Liver (tissue), 9 donors: ENCODE data around the gene ZNF410. TPM values are rescaled to one million over a fixed set of nuclear protein-coding genes. Genes with fewer than 3 reads are reported as not detected.
"Not testable (repeated sequence)": the region's sequence is repeated elsewhere in the genome, so short reads cannot be mapped to it uniquely, and the experiment has no call there.

Source experiments
- DNase-seq: peaks from one replicate; pipeline ENCODE4 v3.0.0-alpha.2; 2017; ENCODE audit warnings: low spot score
- H3K27ac ChIP-seq, 2 donors: one replicate each; pipeline ENCODE4 v1.7.0; 2013; ENCODE audit warnings: inconsistent platforms in 2 of 2, low read length in 2 of 2, control low read depth in 1 of 2, low read depth in 1 of 2, mild to moderate bottlenecking in 1 of 2
- H3K27me3 ChIP-seq, 4 donors: one replicate each; pipeline versions ENCODE4 v1.6.1 to v1.7.0; 2013; ENCODE audit warnings: low read length in 3 of 4, inconsistent platforms in 1 of 4, mild to moderate bottlenecking in 1 of 4, moderate library complexity in 1 of 4; ENCODE audit not compliant: control insufficient read depth in 4 of 4, insufficient read depth in 4 of 4
- H3K36me3 ChIP-seq, 4 donors: one replicate each; pipeline versions ENCODE4 v1.6.1 to v1.7.0; 2013; ENCODE audit warnings: low read length in 3 of 4, mild to moderate bottlenecking in 3 of 4, low read depth in 1 of 4, moderate library complexity in 1 of 4; ENCODE audit not compliant: control insufficient read depth in 4 of 4, insufficient read depth in 3 of 4
- H3K4me1 ChIP-seq, 4 donors: one replicate each; pipeline versions ENCODE4 v1.6.1 to v1.7.0; 2013; ENCODE audit warnings: low read length in 3 of 4, mild to moderate bottlenecking in 3 of 4, moderate library complexity in 1 of 4; ENCODE audit not compliant: control insufficient read depth in 4 of 4, insufficient read depth in 4 of 4
- H3K4me3 ChIP-seq, 3 donors: one replicate each; pipeline versions ENCODE4 v1.6.1 to v1.7.0; 2013; ENCODE audit warnings: low read length in 3 of 3, control low read depth in 1 of 3, low read depth in 1 of 3, mild to moderate bottlenecking in 1 of 3
- H3K9ac ChIP-seq, 2 donors: one replicate each; pipeline ENCODE4 v1.7.0; 2013; ENCODE audit warnings: low read length in 2 of 2, mild to moderate bottlenecking in 2 of 2, moderate library complexity in 2 of 2, control low read depth in 1 of 2, low read depth in 1 of 2
- H3K9me3 ChIP-seq, 4 donors: one replicate each; pipeline versions ENCODE4 v1.6.1 to v1.7.0; 2013; ENCODE audit warnings: low read length in 3 of 4; ENCODE audit not compliant: control insufficient read depth in 4 of 4
- EGR1 ChIP-seq, 2 donors: IDR thresholded peaks; 2 replicates each; pipeline ENCODE4 v1.6.1; 2016 to 2018; ENCODE audit warnings: antibody characterized with exemption in 2 of 2, low read depth in 2 of 2
- GABPA ChIP-seq, 2 donors: IDR thresholded peaks in 1 of 2; conservative IDR thresholded peaks in 1 of 2; 2 replicates each; pipeline ENCODE4 v1.6.1; 2016; ENCODE audit warnings: antibody characterized with exemption in 2 of 2, mild to moderate bottlenecking in 1 of 2, moderate library complexity in 1 of 2
- HNF4G ChIP-seq: IDR thresholded peaks from 2 replicates; pipeline ENCODE4 v1.6.1; 2016; ENCODE audit warnings: antibody characterized with exemption
- RAD21 ChIP-seq, 2 donors: IDR thresholded peaks; 2 replicates each; pipeline ENCODE4 v1.6.1; 2016; ENCODE audit warnings: antibody characterized with exemption in 2 of 2, mild to moderate bottlenecking in 2 of 2
- RXRA ChIP-seq, 2 donors: IDR thresholded peaks; 2 replicates each; pipeline ENCODE4 v1.6.1; 2017 to 2018; ENCODE audit warnings: antibody characterized with exemption in 2 of 2, mild to moderate bottlenecking in 1 of 2
- ZBTB33 ChIP-seq: IDR thresholded peaks from 2 replicates; pipeline ENCODE4 v1.6.1; 2016; ENCODE audit warnings: antibody characterized with exemption
- whole genome bisulfite sequencing: extraction: QIAGEN DNeasy Blood & Tissue Kit; methylation state at CpG from one replicate; pipeline ENCODE4 v1.1.7; 2013; 5-methylcytosine and 5-hydroxymethylcytosine counted together
- polyA plus RNA-seq, 2 donors: library from polyadenylated mRNA; stranded (reverse) in 1 of 2; unstranded in 1 of 2; fragments of 200-250 nt in 1 of 2; fragments of >200 nt in 1 of 2; fragmentation: Nextera tagmentation in 1 of 2; extraction: Ambion mirVana in 1 of 2; gene quantifications; one replicate each; pipeline versions ENCODE4 v1.2.1 to v1.2.3, GENCODE V29; 2013 to 2015
- total RNA-seq, 2 donors: library from RNA; depleted of rRNA; stranded (reverse); fragments of >200 nt; gene quantifications; one replicate each; pipeline ENCODE4 v1.2.3, GENCODE V29; 2014
- TF ChIP-seq, protein P1 (sequence below): IDR thresholded peaks from 2 replicates; pipeline ENCODE4 v1.6.1; 2016; ENCODE audit warnings: antibody characterized with exemption, mild to moderate bottlenecking
- donor health status: healthy.
- donor health status: healthy.
- donor health status: healthy.
- donor health status: healthy.
- donor health status: healthy.

Gene ZNF410
- total and polyA plus RNA-seq, 4 donors = 11.2 to 33.0 (median 21.6) TPM

- WGBS = 94% methylated on average over 2 of the region's 2 CpGs
- Histone ChIP-seq H3K36me3 (peaks cover 2 to 9% (median 5%) of the 10 kb centered on the region in 4 donors), H3K4me3 (no peak overlapping the region), H3K27me3 (no peaks in the 10 kb centered on the region), H3K9ac (no peak overlapping the region), H3K4me1 (peaks cover 4 to 22% (median 13%) of the 10 kb centered on the region in 4 donors), H3K9me3 (no peaks in the 10 kb centered on the region), H3K27ac (no peak overlapping the region)
- TF ChIP-seq, protein P1, sequence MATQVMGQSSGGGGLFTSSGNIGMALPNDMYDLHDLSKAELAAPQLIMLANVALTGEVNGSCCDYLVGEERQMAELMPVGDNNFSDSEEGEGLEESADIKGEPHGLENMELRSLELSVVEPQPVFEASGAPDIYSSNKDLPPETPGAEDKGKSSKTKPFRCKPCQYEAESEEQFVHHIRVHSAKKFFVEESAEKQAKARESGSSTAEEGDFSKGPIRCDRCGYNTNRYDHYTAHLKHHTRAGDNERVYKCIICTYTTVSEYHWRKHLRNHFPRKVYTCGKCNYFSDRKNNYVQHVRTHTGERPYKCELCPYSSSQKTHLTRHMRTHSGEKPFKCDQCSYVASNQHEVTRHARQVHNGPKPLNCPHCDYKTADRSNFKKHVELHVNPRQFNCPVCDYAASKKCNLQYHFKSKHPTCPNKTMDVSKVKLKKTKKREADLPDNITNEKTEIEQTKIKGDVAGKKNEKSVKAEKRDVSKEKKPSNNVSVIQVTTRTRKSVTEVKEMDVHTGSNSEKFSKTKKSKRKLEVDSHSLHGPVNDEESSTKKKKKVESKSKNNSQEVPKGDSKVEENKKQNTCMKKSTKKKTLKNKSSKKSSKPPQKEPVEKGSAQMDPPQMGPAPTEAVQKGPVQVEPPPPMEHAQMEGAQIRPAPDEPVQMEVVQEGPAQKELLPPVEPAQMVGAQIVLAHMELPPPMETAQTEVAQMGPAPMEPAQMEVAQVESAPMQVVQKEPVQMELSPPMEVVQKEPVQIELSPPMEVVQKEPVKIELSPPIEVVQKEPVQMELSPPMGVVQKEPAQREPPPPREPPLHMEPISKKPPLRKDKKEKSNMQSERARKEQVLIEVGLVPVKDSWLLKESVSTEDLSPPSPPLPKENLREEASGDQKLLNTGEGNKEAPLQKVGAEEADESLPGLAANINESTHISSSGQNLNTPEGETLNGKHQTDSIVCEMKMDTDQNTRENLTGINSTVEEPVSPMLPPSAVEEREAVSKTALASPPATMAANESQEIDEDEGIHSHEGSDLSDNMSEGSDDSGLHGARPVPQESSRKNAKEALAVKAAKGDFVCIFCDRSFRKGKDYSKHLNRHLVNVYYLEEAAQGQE = no peak
- no peak for TF ChIP-seq ZBTB33
- TF ChIP-seq GABPA (IDR thresholded peaks at IDR 0.05 in 1 of 2, conservative IDR thresholded peaks at IDR 0.05 in 1 of 2) = no peak
- TF ChIP-seq RAD21 (IDR thresholded peaks at IDR 0.05) = no peak
- no peak for TF ChIP-seq RXRA (IDR thresholded peaks at IDR 0.05)
- no peak for DNase-seq
These were observed 2.3 kb downstream of the ZNF410 start for GRCh38 chr14:73888971-73889370.

GRCh38 chr14:73889376-73889775 is 2.7 kb downstream of the ZNF410 start:
- no peak for DNase-seq
- Histone ChIP-seq H3K27ac (no peak overlapping the region), H3K4me3 (no peak overlapping the region), H3K9me3 (no peaks in the 10 kb centered on the region), H3K4me1 (peaks cover 4 to 22% (median 13%) of the 10 kb centered on the region in 4 donors), H3K9ac (no peak overlapping the region), H3K27me3 (no peaks in the 10 kb centered on the region), H3K36me3 (peaks cover 0 to 12% (median 6%) of the 10 kb centered on the region in 4 donors)
- WGBS = 87% methylated on average over 5 of the region's 5 CpGs
- TF ChIP-seq HNF4G (no peak), EGR1 (IDR thresholded peaks at IDR 0.05; ENCODE audit: low read depth in 2 of 2) (no peak)

DNA sequence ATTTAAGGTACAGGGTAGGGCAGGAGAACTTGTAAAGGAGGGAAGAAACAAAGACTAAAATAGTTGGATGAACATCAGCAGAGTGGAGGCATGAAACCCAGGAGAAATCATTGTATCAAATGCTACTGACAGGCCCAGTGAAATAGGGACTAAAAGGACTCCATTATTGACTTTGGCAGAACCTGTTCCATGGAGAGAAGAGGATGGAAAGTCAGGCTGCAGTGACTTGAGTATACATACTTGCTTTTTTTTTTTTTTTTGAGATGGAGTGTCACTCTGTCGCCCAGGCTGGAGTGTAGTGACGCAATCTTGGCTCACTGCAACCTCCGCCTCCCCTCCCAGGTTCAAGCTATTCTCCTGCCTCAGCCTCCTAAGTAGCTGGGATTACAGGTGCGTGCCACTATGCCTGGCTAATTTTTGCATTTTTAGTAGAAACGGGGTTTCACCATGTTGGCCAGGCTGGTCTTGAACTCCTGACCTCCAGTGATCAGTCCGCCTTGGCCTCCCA is 7.6 kb downstream of the ZNF410 start:
- 83% methylated on average over 6 of the region's 6 CpGs for WGBS
- H3K9ac ChIP-seq, H3K4me3 ChIP-seq, H3K27ac ChIP-seq, H3K27me3 ChIP-seq, H3K9me3 ChIP-seq, DNase-seq, H3K4me1 ChIP-seq: not testable (repeated sequence)
- peaks cover 7 to 53% (median 43%) of the 10 kb centered on the region in 4 donors for H3K36me3 ChIP-seq
